Measurements from ENCODE around the gene MICAL3. TPM values are rescaled to one million over a fixed set of nuclear protein-coding genes. Genes with fewer than 3 reads are reported as not detected.

Gene MICAL3
- total RNA-seq, 6 experiments from 2014 or later, result 38.6 to 44.1 (median 39.7) TPM

DNA sequence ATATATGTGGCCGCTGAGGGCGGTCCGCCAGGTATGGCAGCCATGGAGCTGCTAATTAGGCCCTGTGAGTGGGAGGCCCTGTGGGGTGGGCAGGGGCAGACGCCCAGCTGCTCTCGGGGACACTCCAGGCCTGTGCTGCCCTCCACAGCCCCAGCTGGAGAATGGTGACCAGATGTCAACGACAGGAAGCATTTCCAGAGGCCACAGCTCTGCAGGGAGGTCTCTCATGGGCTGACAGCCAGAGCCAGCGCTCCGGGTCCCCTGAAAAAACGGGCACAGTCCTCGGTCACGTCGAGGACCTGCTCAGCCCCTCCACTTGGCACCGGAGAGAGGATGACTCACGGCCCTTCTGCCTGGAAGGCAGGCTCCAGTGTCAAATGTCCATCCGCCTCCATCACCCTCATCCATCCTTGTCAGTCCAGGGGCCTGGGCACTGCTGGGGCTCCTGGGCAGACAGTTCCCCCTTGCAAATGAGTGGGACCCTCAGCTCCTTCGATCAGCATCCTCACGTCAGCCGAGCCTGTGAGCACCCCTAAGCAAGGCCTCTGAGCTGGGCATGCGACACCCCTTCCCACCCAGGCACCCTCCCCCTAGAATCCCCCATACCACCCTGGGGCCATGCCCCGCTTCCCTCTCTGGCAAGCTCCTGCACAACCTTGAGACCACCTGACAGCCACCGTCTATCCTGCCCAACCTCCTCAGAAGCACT lies 252.0 kb downstream of the MICAL3 start:
- Mint-ChIP-seq H3K4me3 (peak overlapping the region; percentile 92), H3K27me3 (ENCODE audit: insufficient read depth) (peaks cover 2% of the 10 kb centered on the region), H3K4me1 (ENCODE audit: low read depth) (peaks cover 17% of the 10 kb centered on the region), H3K36me3 (ENCODE audit: low read depth) (0 out of 2 replicates have a peak, but pooled peaks cover 3% of the 10 kb centered on the region), H3K9me3 (no peaks in the 10 kb centered on the region), H3K27ac (peak overlapping the region; percentile 69)
- DNase-seq, result no peak
- TF ChIP-seq, protein P1, sequence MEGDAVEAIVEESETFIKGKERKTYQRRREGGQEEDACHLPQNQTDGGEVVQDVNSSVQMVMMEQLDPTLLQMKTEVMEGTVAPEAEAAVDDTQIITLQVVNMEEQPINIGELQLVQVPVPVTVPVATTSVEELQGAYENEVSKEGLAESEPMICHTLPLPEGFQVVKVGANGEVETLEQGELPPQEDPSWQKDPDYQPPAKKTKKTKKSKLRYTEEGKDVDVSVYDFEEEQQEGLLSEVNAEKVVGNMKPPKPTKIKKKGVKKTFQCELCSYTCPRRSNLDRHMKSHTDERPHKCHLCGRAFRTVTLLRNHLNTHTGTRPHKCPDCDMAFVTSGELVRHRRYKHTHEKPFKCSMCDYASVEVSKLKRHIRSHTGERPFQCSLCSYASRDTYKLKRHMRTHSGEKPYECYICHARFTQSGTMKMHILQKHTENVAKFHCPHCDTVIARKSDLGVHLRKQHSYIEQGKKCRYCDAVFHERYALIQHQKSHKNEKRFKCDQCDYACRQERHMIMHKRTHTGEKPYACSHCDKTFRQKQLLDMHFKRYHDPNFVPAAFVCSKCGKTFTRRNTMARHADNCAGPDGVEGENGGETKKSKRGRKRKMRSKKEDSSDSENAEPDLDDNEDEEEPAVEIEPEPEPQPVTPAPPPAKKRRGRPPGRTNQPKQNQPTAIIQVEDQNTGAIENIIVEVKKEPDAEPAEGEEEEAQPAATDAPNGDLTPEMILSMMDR (IDR thresholded peaks at IDR 0.05), result no peak

DNA sequence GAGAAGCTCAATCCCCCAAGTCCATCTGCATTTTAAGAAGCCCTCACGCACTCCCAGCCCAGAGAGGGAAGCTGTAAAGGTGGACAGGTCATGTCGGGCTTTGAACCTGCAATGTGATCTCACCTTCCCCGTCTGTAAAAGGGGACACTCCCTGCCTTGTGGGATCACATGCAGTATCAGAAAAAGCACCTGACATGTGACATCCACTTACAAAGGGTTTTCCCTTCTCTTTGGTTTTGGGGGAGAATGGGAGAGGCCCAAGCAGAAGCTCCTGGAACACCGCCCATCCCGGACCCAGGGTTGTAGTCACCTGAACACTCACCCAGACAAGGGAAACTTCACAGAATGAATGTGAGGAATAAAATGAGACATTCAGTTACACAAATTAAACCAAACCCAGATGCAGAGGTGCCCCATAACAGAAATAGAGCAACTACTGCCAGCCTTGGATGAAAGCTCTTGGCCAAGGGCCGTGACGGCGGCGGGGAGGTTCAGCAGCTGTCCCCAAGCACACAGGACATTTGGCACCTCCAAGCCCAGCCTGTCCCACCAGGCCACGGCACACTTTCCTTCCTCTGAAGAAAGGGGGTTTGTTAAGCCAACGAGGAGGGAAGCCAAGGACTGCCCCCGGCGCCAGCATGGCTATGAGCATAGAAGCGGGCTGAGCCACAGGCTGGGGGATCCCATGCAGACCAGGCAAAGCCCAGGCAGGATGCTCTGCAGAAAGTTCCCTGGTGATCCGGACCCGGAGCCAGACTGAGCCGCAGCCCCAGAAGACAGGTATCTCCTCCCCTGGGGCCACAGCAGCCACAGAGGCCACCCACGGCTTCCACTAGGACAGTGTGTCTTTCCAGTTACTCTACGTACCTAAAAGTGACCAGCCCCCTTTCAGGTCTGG lies 253.9 kb downstream of the MICAL3 start:
- peaks cover 2% of the 10 kb centered on the region for H3K27me3 Mint-ChIP-seq (ENCODE audit: insufficient read depth)
- no peak overlapping the region for H3K4me3 Mint-ChIP-seq
- no peak overlapping the region for H3K27ac Mint-ChIP-seq
- no peak for DNase-seq
- H3K9me3 Mint-ChIP-seq, result no peaks in the 10 kb centered on the region
- peaks cover 17% of the 10 kb centered on the region for H3K4me1 Mint-ChIP-seq (ENCODE audit: low read depth)
- 0 out of 2 replicates have a peak, but pooled peaks cover 4% of the 10 kb centered on the region for H3K36me3 Mint-ChIP-seq (ENCODE audit: low read depth)
- TF ChIP-seq, protein P1 (IDR thresholded peaks at IDR 0.05), result no peak

DNA sequence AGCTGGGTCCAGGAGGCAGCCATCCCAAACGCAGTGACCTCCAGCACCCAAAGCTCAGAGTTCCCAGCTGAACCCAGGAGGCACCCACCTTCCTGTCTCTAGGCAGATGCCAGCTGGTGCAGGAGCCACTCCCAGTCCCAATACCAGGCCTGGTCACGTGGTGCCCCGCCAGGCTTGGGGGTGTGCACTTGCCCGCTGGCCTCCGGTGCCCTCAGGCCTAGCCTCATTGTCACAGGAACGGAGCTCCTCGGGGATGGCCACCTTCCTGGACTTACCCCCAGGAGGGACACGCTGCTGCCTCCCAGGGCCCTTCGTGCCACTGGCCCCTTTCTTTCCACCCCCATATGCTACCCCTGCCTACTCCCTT lies 254.7 kb downstream of the MICAL3 start:
- no peaks in the 10 kb centered on the region for H3K9me3 Mint-ChIP-seq
- peaks cover 2% of the 10 kb centered on the region; the same call in 1 of the 2 replicates for H3K27me3 Mint-ChIP-seq (ENCODE audit: insufficient read depth)
- no peak for DNase-seq
- no peak overlapping the region for H3K4me3 Mint-ChIP-seq
- no peak overlapping the region for H3K27ac Mint-ChIP-seq
- H3K4me1 Mint-ChIP-seq (ENCODE audit: low read depth), result peaks cover 17% of the 10 kb centered on the region
- TF ChIP-seq, protein P1 (IDR thresholded peaks at IDR 0.05), result no peak
- 0 out of 2 replicates have a peak, but pooled peaks cover 4% of the 10 kb centered on the region for H3K36me3 Mint-ChIP-seq (ENCODE audit: low read depth)

DNA sequence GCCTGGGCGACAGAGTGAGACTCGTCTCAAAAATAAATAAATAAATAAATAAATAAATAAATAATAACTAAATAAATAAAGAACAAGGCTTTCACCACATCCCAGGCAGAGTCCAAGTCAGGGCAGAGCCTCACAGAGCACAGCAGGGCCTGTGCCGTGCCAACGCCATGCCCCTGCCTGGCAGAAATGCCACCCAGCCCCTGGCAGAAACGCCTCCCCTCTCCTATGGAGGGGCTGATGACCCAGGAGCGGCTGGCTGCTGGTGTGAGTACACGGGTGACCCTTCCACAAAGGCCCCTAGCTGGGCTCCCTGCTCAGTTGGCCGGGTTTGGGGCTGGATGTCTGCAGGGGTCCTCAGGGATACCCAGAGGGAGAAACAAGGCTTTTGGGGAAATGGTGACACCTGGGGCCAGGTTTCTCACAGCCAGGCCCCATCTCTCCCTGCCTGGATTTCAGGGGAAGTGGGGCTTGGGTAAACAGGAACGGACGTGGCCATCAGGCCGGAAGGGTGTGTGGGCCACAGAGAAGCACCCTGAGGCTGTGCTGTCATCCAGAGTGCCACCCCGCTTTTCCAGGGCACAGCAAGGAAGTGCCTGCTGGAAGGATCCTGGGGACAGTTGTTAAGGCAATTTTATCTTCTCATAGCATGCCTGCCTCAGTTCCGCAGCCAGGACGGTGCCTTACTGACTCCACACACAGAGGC lies 255.2 kb downstream of the MICAL3 start:
- no peak for DNase-seq
- no peaks in the 10 kb centered on the region for H3K9me3 Mint-ChIP-seq
- peaks cover 2% of the 10 kb centered on the region; the same call in 1 of the 2 replicates for H3K27me3 Mint-ChIP-seq (ENCODE audit: insufficient read depth)
- 0 out of 2 replicates have a peak, but pooled peaks cover 4% of the 10 kb centered on the region for H3K36me3 Mint-ChIP-seq (ENCODE audit: low read depth)
- no peak overlapping the region for H3K27ac Mint-ChIP-seq
- H3K4me1 Mint-ChIP-seq (ENCODE audit: low read depth), result peaks cover 17% of the 10 kb centered on the region
- H3K4me3 Mint-ChIP-seq, result no peak overlapping the region
- TF ChIP-seq, protein P1 (IDR thresholded peaks at IDR 0.05), result no peak

Measured in HFFc6 (cell line).